Measurements from ENCODE around the gene PCBD1. TPM values are rescaled to one million over a fixed set of nuclear protein-coding genes. Genes with fewer than 3 reads are reported as not detected.

Gene PCBD1
- total RNA-seq, 2 donors from 2014 or later: 87.4 to 121 TPM

DNA sequence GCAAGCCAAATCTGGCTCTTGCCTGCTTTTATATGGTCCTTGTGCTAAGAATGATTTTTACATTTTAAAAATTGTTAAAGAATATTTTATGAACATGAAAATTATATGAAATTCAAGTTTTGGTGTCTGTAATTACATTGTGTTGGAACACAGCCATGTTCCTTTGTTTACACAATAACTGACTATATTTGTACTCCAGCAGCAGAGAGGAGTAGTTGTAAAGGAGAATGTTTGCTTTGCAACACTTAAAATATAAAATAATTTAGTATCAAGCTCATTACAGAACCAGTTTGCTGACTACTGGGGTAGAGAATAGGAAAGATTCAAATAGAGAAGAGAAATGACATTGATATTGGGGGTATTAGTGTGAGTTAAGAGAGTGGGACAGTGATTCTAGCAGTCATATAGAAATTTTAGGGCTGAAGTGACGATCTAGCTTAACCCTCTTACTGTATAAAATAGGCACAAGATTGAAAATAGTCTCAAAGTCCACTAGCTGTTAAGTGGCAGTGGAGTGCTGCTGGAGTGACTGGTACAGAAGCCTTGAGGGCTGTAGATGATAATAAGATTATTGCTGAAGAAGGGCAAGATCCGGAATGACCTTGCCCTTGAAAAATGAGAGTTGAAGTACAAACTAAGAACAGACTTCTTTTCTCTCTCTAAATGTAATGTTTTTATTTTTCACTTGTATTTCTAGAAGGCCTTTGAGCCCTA, 44.4 kb downstream of the PCBD1 start:
- H3K4me3 ChIP-seq: no peak overlapping the region
- no peaks in the 10 kb centered on the region for H3K9me3 ChIP-seq
- H3K27me3 ChIP-seq (replicated peaks; ENCODE audit: insufficient read depth): no peaks in the 10 kb centered on the region
- H3K4me1 ChIP-seq (replicated peaks): peaks cover 3% of the 10 kb centered on the region
- H3K36me3 ChIP-seq: no peaks in the 10 kb centered on the region
- H3K27ac ChIP-seq: no peak overlapping the region
- no peak for DNase-seq (ENCODE audit: low spot score)
- intact Hi-C loops (cut with DNase I): no loop called here
- TF ChIP-seq POLR2A (IDR thresholded peaks at IDR 0.05) (no peak), POLR2AphosphoS5 (IDR thresholded peaks at IDR 0.05) (no peak)
- TF ChIP-seq, protein P1, sequence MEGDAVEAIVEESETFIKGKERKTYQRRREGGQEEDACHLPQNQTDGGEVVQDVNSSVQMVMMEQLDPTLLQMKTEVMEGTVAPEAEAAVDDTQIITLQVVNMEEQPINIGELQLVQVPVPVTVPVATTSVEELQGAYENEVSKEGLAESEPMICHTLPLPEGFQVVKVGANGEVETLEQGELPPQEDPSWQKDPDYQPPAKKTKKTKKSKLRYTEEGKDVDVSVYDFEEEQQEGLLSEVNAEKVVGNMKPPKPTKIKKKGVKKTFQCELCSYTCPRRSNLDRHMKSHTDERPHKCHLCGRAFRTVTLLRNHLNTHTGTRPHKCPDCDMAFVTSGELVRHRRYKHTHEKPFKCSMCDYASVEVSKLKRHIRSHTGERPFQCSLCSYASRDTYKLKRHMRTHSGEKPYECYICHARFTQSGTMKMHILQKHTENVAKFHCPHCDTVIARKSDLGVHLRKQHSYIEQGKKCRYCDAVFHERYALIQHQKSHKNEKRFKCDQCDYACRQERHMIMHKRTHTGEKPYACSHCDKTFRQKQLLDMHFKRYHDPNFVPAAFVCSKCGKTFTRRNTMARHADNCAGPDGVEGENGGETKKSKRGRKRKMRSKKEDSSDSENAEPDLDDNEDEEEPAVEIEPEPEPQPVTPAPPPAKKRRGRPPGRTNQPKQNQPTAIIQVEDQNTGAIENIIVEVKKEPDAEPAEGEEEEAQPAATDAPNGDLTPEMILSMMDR (IDR thresholded peaks at IDR 0.05): no peak
- 92% methylated on average over 2 of the region's 2 CpGs for WGBS

- Histone ChIP-seq H3K9me3 (no peaks in the 10 kb centered on the region), H3K27ac (no peak overlapping the region), H3K4me1 (replicated peaks) (peaks cover 3% of the 10 kb centered on the region), H3K27me3 (replicated peaks; ENCODE audit: insufficient read depth) (no peaks in the 10 kb centered on the region), H3K36me3 (no peaks in the 10 kb centered on the region), H3K4me3 (no peak overlapping the region)
- DNase-seq (ENCODE audit: low spot score): no peak
- TF ChIP-seq, protein P1 (IDR thresholded peaks at IDR 0.05): no peak
- TF ChIP-seq POLR2A (IDR thresholded peaks at IDR 0.05) (no peak), POLR2AphosphoS5 (IDR thresholded peaks at IDR 0.05) (no peak)
- whole genome bisulfite sequencing: 43% methylated on average over 2 of the region's 2 CpGs
- intact Hi-C loops (cut with DNase I): no loop called here
Observed at GRCh38 chr10:70843333-70843732, 45.0 kb downstream of the PCBD1 start.

DNA sequence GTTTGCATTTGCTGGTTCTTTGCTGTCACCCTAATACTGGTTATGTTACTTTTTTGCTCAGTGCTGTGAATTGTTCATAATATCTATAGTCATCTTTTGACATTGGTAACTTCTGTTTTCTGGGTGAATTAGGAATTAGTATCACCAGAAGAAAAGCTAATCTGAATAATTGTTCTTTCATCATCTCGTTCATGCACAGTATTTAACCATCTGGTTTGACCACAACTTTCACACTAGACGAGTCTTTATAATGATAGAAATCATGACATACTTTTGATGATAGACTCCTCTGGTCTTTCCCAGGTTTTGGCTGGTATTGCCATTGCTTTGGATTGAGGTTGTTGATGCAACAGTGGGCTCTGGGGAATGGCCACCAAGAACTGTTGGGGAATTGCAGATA, 47.5 kb downstream of the PCBD1 start:
- Histone ChIP-seq H3K27me3 (replicated peaks; ENCODE audit: insufficient read depth) (no peaks in the 10 kb centered on the region), H3K4me1 (replicated peaks) (peaks cover 3% of the 10 kb centered on the region), H3K9me3 (no peaks in the 10 kb centered on the region), H3K36me3 (no peaks in the 10 kb centered on the region), H3K4me3 (no peak overlapping the region), H3K27ac (no peak overlapping the region)
- TF ChIP-seq POLR2A (IDR thresholded peaks at IDR 0.05): no peak
- TF ChIP-seq, protein P1 (IDR thresholded peaks at IDR 0.05): no peak
- TF ChIP-seq POLR2AphosphoS5 (IDR thresholded peaks at IDR 0.05): no peak
- WGBS: 83% methylated on average over 2 of the region's 2 CpGs
- no peak for DNase-seq (ENCODE audit: low spot score)
- intact Hi-C loops (cut with DNase I): no loop called here

GRCh38 chr10:70838270-70838805, 50.0 kb downstream of the PCBD1 start:
- 82% methylated on average over 4 of the region's 4 CpGs for WGBS
- no peaks in the 10 kb centered on the region for H3K27me3 ChIP-seq (replicated peaks; ENCODE audit: insufficient read depth)
- H3K27ac ChIP-seq: no peak overlapping the region
- TF ChIP-seq, protein P1 (IDR thresholded peaks at IDR 0.05): no peak
- no peak for DNase-seq (ENCODE audit: low spot score)
- no peaks in the 10 kb centered on the region for H3K9me3 ChIP-seq
- H3K4me1 ChIP-seq (replicated peaks): no peaks in the 10 kb centered on the region
- H3K4me3 ChIP-seq: no peak overlapping the region
- intact Hi-C loops (cut with DNase I): no loop called here
- H3K36me3 ChIP-seq: no peaks in the 10 kb centered on the region

DNA sequence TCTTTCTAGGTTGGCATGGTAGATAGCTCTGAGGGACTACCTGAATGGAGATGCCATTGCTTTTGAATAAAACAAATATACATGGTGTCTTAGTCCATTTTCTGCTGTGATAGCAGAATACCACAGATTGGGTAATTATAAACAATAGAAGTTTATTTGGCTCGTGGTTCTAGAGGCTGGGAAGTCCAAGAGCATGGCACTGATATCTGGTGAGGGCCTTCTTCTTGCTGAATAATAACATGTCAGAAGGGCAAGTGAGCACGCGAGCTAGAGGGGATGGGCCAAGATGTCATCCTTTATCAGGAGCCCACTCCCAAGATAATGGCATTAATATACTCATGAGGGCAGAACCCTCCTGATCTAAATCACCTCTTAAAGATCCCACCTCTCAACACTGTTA, 50.7 kb downstream of the PCBD1 start:
- Histone ChIP-seq H3K36me3 (no peaks in the 10 kb centered on the region), H3K27me3 (replicated peaks; ENCODE audit: insufficient read depth) (no peaks in the 10 kb centered on the region), H3K27ac (no peak overlapping the region), H3K4me1 (replicated peaks) (no peaks in the 10 kb centered on the region), H3K9me3 (no peaks in the 10 kb centered on the region), H3K4me3 (no peak overlapping the region)
- DNase-seq (ENCODE audit: low spot score): no peak
- TF ChIP-seq POLR2A (IDR thresholded peaks at IDR 0.05): no peak
- TF ChIP-seq POLR2AphosphoS5 (IDR thresholded peaks at IDR 0.05): no peak
- TF ChIP-seq, protein P1 (IDR thresholded peaks at IDR 0.05): no peak
- WGBS: 94% methylated on average over 3 of the region's 3 CpGs
- intact Hi-C loops (cut with DNase I): no loop called here
